ENCODE measurements around the gene ARHGAP18. TPM values are rescaled to one million over a fixed set of nuclear protein-coding genes. Genes with fewer than 3 reads are reported as not detected.
A peak's percentile ranks its signal among the peaks of the same experiment; 100 is the strongest.

Gene ARHGAP18
- total RNA-seq, 1 donor from 2014 or later = 3.8 TPM

DNA sequence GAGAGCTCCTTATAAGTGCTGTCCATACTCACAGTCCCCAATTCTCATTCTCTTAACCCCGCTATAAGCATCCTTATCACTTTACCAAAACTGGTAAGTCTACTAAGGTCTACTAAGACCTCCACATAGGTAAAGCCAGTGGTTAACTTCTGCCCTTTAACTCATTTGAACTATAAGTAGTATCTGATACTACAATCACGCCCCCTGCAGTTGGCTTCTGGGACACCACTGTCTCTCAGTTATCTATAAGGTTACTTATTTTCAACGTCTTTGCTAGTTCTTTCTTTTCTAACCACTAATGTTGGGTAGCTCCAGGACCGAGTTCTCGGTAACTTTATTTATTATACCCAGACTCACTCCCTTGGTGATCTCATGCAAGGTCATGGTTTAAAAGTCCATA lies 142.6 kb downstream of the ARHGAP18 start:
- Mint-ChIP-seq H3K27me3 (peaks cover 6% of the 10 kb centered on the region), H3K36me3 (ENCODE audit: low read depth) (no peaks in the 10 kb centered on the region), H3K4me3 (no peak overlapping the region), H3K27ac (no peak overlapping the region), H3K4me1 (no peaks in the 10 kb centered on the region), H3K9me3 (peaks cover 12% of the 10 kb centered on the region)
- peak; percentile 77 for DNase-seq
- intact Hi-C loops (cut with micrococcal nuclease) = loop anchor here (1.0 to 10.0 kb wide), 2 partner anchors 68 to 843 kb away; no protein-coding TSS in a partner anchor

DNA sequence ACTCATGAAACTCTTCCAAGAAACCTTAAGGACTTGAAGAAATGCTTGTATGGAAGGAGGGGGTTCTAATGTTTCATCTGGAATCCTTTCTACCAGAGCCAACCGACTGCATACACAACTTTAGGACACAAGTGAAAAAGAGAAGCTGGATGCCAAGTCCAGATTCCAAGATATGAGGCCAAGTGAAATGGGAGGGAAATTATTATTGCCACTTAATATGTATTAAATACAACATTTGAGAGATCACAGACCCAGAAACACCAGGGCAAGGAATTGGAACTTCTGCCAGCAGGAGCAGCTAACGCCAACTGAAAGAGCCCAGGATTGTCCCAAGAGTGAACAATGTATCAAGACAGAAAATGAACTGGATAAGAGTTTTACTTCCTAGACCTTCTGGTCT lies 144.2 kb downstream of the ARHGAP18 start:
- DNase-seq = no peak
- Mint-ChIP-seq H3K27me3 (peaks cover 7% of the 10 kb centered on the region), H3K36me3 (ENCODE audit: low read depth) (no peaks in the 10 kb centered on the region), H3K27ac (no peak overlapping the region), H3K4me1 (no peaks in the 10 kb centered on the region), H3K4me3 (no peak overlapping the region), H3K9me3 (peaks cover 6% of the 10 kb centered on the region)
- intact Hi-C loops (cut with micrococcal nuclease) = loop anchor here (10.0 kb wide), 1 partner anchor 841 kb away; no protein-coding TSS in a partner anchor

DNA sequence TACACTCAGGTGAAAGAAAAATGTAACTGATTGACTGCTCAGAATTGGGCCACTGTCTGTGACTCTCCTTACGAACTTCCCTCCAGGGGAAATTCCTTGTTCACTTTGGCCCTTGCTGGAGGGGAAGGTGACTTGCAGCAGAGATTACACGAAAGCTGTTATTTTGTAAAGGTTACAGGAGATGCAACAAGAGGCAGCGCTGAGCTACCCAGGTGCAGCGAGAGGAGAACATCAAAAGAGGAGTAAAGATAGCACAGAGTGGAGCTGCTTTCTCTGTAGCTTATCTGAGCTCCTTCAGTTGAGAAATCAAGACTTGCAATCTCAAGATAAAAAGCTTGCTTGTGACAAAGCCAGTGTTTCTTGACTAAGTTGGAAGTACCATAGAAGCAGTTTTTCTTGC lies 144.6 kb downstream of the ARHGAP18 start:
- intact Hi-C loops (cut with micrococcal nuclease) = loop anchor here (10.0 kb wide), 1 partner anchor 841 kb away; no protein-coding TSS in a partner anchor
- H3K4me3 Mint-ChIP-seq = no peak overlapping the region
- DNase-seq = no peak
- no peaks in the 10 kb centered on the region for H3K4me1 Mint-ChIP-seq
- H3K9me3 Mint-ChIP-seq = peaks cover 4% of the 10 kb centered on the region
- no peak overlapping the region for H3K27ac Mint-ChIP-seq
- H3K27me3 Mint-ChIP-seq = peaks cover 9% of the 10 kb centered on the region
- no peaks in the 10 kb centered on the region for H3K36me3 Mint-ChIP-seq (ENCODE audit: low read depth)

DNA sequence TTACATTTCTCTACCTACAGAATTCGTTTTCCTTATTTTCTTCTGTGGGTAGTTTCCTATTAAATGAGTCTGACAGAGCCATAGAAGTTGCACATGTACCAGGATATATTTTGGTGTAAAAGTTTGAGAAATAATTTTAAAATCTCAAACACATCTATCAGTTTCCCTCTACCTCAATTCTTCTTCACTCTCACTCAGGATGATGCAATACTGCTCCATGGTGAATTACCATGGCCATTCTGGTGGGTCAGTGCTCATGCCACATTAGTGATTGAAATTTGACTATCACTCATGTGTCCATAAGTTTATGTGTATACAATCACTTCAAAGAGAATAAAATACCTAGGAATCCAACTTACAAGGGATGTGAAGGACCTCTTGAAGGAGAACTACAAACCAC lies 151.7 kb downstream of the ARHGAP18 start:
- Mint-ChIP-seq H3K36me3 (ENCODE audit: low read depth) (no peaks in the 10 kb centered on the region), H3K9me3 (no peaks in the 10 kb centered on the region), H3K4me1 (no peaks in the 10 kb centered on the region), H3K27ac (no peak overlapping the region), H3K27me3 (peaks cover 5% of the 10 kb centered on the region), H3K4me3 (no peak overlapping the region)
- intact Hi-C loops (cut with micrococcal nuclease) = no loop called here
- no peak for DNase-seq

GRCh38 chr6:129555206-129555832 lies 154.7 kb downstream of the ARHGAP18 start:
- Mint-ChIP-seq H3K4me1 (no peaks in the 10 kb centered on the region), H3K4me3 (no peak overlapping the region), H3K9me3 (no peaks in the 10 kb centered on the region), H3K27me3 (peaks cover 4% of the 10 kb centered on the region), H3K36me3 (ENCODE audit: low read depth) (no peaks in the 10 kb centered on the region), H3K27ac (no peak overlapping the region)
- no peak for DNase-seq
- intact Hi-C loops (cut with micrococcal nuclease) = no loop called here

GRCh38 chr6:129552413-129552812 lies 157.6 kb downstream of the ARHGAP18 start:
- intact Hi-C loops (cut with micrococcal nuclease) = no loop called here
- peaks cover 4% of the 10 kb centered on the region for H3K27me3 Mint-ChIP-seq
- H3K27ac Mint-ChIP-seq = no peak overlapping the region
- DNase-seq = no peak
- no peaks in the 10 kb centered on the region for H3K9me3 Mint-ChIP-seq
- H3K4me3 Mint-ChIP-seq = no peak overlapping the region
- H3K36me3 Mint-ChIP-seq (ENCODE audit: low read depth) = no peaks in the 10 kb centered on the region
- no peaks in the 10 kb centered on the region for H3K4me1 Mint-ChIP-seq

GRCh38 chr6:129551486-129551885 lies 158.5 kb downstream of the ARHGAP18 start:
- no peaks in the 10 kb centered on the region for H3K4me1 Mint-ChIP-seq
- no peaks in the 10 kb centered on the region for H3K36me3 Mint-ChIP-seq (ENCODE audit: low read depth)
- no peak overlapping the region for H3K27ac Mint-ChIP-seq
- H3K27me3 Mint-ChIP-seq = peaks cover 4% of the 10 kb centered on the region
- H3K4me3 Mint-ChIP-seq = no peak overlapping the region
- no peak for DNase-seq
- H3K9me3 Mint-ChIP-seq = no peaks in the 10 kb centered on the region
- intact Hi-C loops (cut with micrococcal nuclease) = no loop called here

DNA sequence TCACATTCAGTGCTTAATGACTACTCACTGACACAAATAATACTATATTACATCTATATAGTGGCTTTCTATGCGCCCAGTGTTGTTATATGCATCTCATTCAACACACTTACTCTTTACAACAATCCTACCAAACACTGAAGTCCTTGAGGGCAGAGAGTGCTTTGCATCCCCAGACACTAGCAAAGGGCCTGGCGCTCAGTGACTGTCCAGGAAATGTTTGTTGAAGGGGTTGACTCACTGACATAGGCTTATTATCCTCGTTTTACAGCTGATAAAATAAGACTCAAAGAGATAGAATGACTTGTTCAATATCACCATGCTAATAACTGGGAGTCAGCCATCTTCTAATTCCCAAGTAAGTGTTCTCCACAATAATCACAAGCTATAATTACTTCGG lies 163.3 kb downstream of the ARHGAP18 start:
- peaks cover 2% of the 10 kb centered on the region for H3K27me3 Mint-ChIP-seq
- H3K4me3 Mint-ChIP-seq = no peak overlapping the region
- peaks cover 6% of the 10 kb centered on the region for H3K9me3 Mint-ChIP-seq
- H3K36me3 Mint-ChIP-seq (ENCODE audit: low read depth) = no peaks in the 10 kb centered on the region
- DNase-seq = no peak
- H3K27ac Mint-ChIP-seq = no peak overlapping the region
- H3K4me1 Mint-ChIP-seq = no peaks in the 10 kb centered on the region
- intact Hi-C loops (cut with micrococcal nuclease) = no loop called here

GRCh38 chr6:129544892-129545612 lies 164.9 kb downstream of the ARHGAP18 start:
- H3K4me3 Mint-ChIP-seq = no peak overlapping the region
- H3K27me3 Mint-ChIP-seq = no peaks in the 10 kb centered on the region
- peaks cover 6% of the 10 kb centered on the region for H3K9me3 Mint-ChIP-seq
- H3K4me1 Mint-ChIP-seq = no peaks in the 10 kb centered on the region
- H3K36me3 Mint-ChIP-seq (ENCODE audit: low read depth) = no peaks in the 10 kb centered on the region
- H3K27ac Mint-ChIP-seq = no peak overlapping the region
- DNase-seq = no peak
- intact Hi-C loops (cut with micrococcal nuclease) = no loop called here

- no peaks in the 10 kb centered on the region for H3K36me3 Mint-ChIP-seq (ENCODE audit: low read depth)
- no peaks in the 10 kb centered on the region for H3K27me3 Mint-ChIP-seq
- peaks cover 6% of the 10 kb centered on the region for H3K9me3 Mint-ChIP-seq
- no peaks in the 10 kb centered on the region for H3K4me1 Mint-ChIP-seq
- H3K27ac Mint-ChIP-seq = no peak overlapping the region
- DNase-seq = no peak
- intact Hi-C loops (cut with micrococcal nuclease) = no loop called here
- H3K4me3 Mint-ChIP-seq = no peak overlapping the region
These were observed 166.0 kb downstream of the ARHGAP18 start for GRCh38 chr6:129543981-129544380.

DNA sequence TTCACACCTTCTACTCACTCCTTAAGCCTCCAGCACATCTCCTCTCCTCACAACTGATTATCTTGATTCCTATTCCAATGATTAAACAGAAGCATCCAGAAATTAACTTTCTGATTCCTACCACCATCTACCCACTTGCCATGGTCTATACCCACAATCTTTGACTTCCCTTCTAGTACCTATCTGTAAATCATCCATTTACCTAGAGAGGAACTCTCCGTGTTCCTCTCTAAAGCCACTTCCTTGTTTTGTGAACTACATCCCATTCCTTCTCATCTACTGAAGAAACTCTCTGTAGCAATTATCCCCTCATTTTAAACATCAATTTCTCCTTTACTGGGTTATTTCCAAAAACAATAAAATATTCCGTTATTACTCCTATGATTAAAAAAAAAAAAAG lies 167.3 kb downstream of the ARHGAP18 start:
- intact Hi-C loops (cut with micrococcal nuclease) = no loop called here
- no peak overlapping the region for H3K27ac Mint-ChIP-seq
- no peak overlapping the region for H3K4me3 Mint-ChIP-seq
- H3K27me3 Mint-ChIP-seq = no peaks in the 10 kb centered on the region
- no peaks in the 10 kb centered on the region for H3K36me3 Mint-ChIP-seq (ENCODE audit: low read depth)
- no peaks in the 10 kb centered on the region for H3K4me1 Mint-ChIP-seq
- no peak for DNase-seq
- H3K9me3 Mint-ChIP-seq = peaks cover 6% of the 10 kb centered on the region

- Mint-ChIP-seq H3K4me1 (no peaks in the 10 kb centered on the region), H3K4me3 (no peak overlapping the region), H3K36me3 (ENCODE audit: low read depth) (no peaks in the 10 kb centered on the region), H3K27me3 (peaks cover 9% of the 10 kb centered on the region), H3K9me3 (peaks cover 4% of the 10 kb centered on the region), H3K27ac (no peak overlapping the region)
- intact Hi-C loops (cut with micrococcal nuclease) = no loop called here
- DNase-seq = no peak
These were observed 170.9 kb downstream of the ARHGAP18 start for GRCh38 chr6:129539032-129539431.

- peaks cover 3% of the 10 kb centered on the region for H3K9me3 Mint-ChIP-seq
- intact Hi-C loops (cut with micrococcal nuclease) = no loop called here
- H3K4me3 Mint-ChIP-seq = no peak overlapping the region
- H3K4me1 Mint-ChIP-seq = no peaks in the 10 kb centered on the region
- H3K27me3 Mint-ChIP-seq = peaks cover 13% of the 10 kb centered on the region
- H3K27ac Mint-ChIP-seq = no peak overlapping the region
- no peaks in the 10 kb centered on the region for H3K36me3 Mint-ChIP-seq (ENCODE audit: low read depth)
- DNase-seq = no peak
These were observed 173.7 kb downstream of the ARHGAP18 start for GRCh38 chr6:129536271-129536670.

- Mint-ChIP-seq H3K4me3 (no peak overlapping the region), H3K27me3 (peaks cover 15% of the 10 kb centered on the region), H3K9me3 (peaks cover 3% of the 10 kb centered on the region), H3K27ac (no peak overlapping the region), H3K36me3 (ENCODE audit: low read depth) (no peaks in the 10 kb centered on the region), H3K4me1 (no peaks in the 10 kb centered on the region)
- intact Hi-C loops (cut with micrococcal nuclease) = no loop called here
- DNase-seq = no peak
These were observed 175.1 kb downstream of the ARHGAP18 start for GRCh38 chr6:129534926-129535325.

All from activated CD4-positive, alpha-beta T cell treated with anti-CD3 and anti-CD28 coated beads, Interleukin-2, amount 10 ng/mL, durations not matched to agents 24 days and 14 days (primary cell).